ENCODE results near the gene TMEM254. TPM values are rescaled to one million over a fixed set of nuclear protein-coding genes. Genes with fewer than 3 reads are reported as not detected.
"Not testable (repeated sequence)": the region's sequence is repeated elsewhere in the genome, so short reads cannot be mapped to it uniquely, and the experiment has no call there.

The TMEM254 gene
- total and polyA plus RNA-seq, 4 donors, result 7.6 to 22.8 (median 8.9) TPM

DNA sequence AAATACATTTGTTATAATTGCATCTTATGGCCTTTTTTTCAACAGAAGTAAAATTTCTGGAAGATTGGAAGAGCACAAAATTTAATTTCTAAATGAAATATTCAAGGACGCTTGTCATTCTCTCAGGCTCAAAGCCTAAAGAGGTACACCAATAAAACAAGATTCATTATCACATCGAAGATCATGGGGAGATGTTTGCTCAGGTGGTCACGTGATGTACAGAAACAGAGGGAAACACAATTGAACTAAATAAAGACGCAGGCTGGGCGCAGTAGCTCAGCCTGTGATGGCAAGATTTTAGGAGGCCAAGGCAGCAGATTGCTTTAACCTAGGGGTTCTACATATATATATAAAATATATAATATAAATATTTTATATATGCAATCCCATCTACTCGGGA is 37.3 kb upstream of the TMEM254 start:
- Histone ChIP-seq H3K27ac (ENCODE audit: low read depth in 1 of 2, low read length in 2 of 2) (no peak overlapping the region), H3K9me3 (ENCODE audit: control insufficient read depth, low read length) (no peaks in the 10 kb centered on the region), H3K36me3 (ENCODE audit: control insufficient read depth in 1 of 2, insufficient read depth in 2 of 2, low read length in 1 of 2) (no peaks in the 10 kb centered on the region), H3K4me1 (ENCODE audit: control insufficient read depth in 1 of 2, insufficient read depth in 2 of 2, low read length in 2 of 2) (no peaks in the 10 kb centered on the region), H3K4me3 (ENCODE audit: low read length in 2 of 2) (no peak overlapping the region), H3K27me3 (ENCODE audit: control insufficient read depth in 1 of 2, insufficient read depth in 2 of 2, low read length in 1 of 2) (no peaks in the 10 kb centered on the region)
- DNase-seq, result no peak
- ATAC-seq (ENCODE audit: low FRiP score), result no peak
- intact Hi-C loops (cut with DNase I), result no loop called here
- WGBS, 2 donors, result 88 to 90% methylated on average over 6 of the region's 6 CpGs

- H3K27ac ChIP-seq (ENCODE audit: low read depth in 1 of 2, low read length in 2 of 2); H3K9me3 ChIP-seq (ENCODE audit: control insufficient read depth, low read length); ATAC-seq (ENCODE audit: low FRiP score); DNase-seq; H3K4me3 ChIP-seq (ENCODE audit: low read length in 2 of 2); intact Hi-C loops (cut with DNase I); H3K4me1 ChIP-seq (ENCODE audit: control insufficient read depth in 1 of 2, insufficient read depth in 2 of 2, low read length in 2 of 2); H3K36me3 ChIP-seq (ENCODE audit: control insufficient read depth in 1 of 2, insufficient read depth in 2 of 2, low read length in 1 of 2); H3K27me3 ChIP-seq (ENCODE audit: control insufficient read depth in 1 of 2, insufficient read depth in 2 of 2, low read length in 1 of 2): not testable (repeated sequence)
- WGBS, 2 donors, result 80 to 85% methylated on average over 6 of the region's 6 CpGs
Measured at GRCh38 chr10:80044935-80045334, 33.5 kb upstream of the TMEM254 start.

GRCh38 chr10:80046629-80047441 is 31.6 kb upstream of the TMEM254 start:
- H3K36me3 ChIP-seq (ENCODE audit: control insufficient read depth in 1 of 2, insufficient read depth in 2 of 2, low read length in 1 of 2), result no peaks in the 10 kb centered on the region
- H3K9me3 ChIP-seq (ENCODE audit: control insufficient read depth, low read length), result no peaks in the 10 kb centered on the region
- no peaks in the 10 kb centered on the region for H3K27me3 ChIP-seq (ENCODE audit: control insufficient read depth in 1 of 2, insufficient read depth in 2 of 2, low read length in 1 of 2)
- H3K27ac ChIP-seq (ENCODE audit: low read depth in 1 of 2, low read length in 2 of 2), result no peak overlapping the region
- DNase-seq (peak; percentile 84 to 87), ATAC-seq (ENCODE audit: low FRiP score) (peak; percentile 86)
- intact Hi-C loops (cut with DNase I), result no loop called here
- H3K4me3 ChIP-seq (ENCODE audit: low read length in 2 of 2), result no peak overlapping the region
- 25 to 26% methylated on average over 10 of the region's 10 CpGs for WGBS, 2 donors
- no peaks in the 10 kb centered on the region for H3K4me1 ChIP-seq (ENCODE audit: control insufficient read depth in 1 of 2, insufficient read depth in 2 of 2, low read length in 2 of 2)

- no peaks in the 10 kb centered on the region for H3K27me3 ChIP-seq (ENCODE audit: control insufficient read depth in 1 of 2, insufficient read depth in 2 of 2, low read length in 1 of 2)
- 86 to 91% methylated on average over 3 of the region's 3 CpGs for WGBS, 2 donors
- H3K36me3 ChIP-seq (ENCODE audit: control insufficient read depth in 1 of 2, insufficient read depth in 2 of 2, low read length in 1 of 2), result no peaks in the 10 kb centered on the region
- no peaks in the 10 kb centered on the region for H3K9me3 ChIP-seq (ENCODE audit: control insufficient read depth, low read length)
- ATAC-seq (ENCODE audit: low FRiP score), result no peak
- DNase-seq, result no peak
- H3K27ac ChIP-seq (ENCODE audit: low read depth in 1 of 2, low read length in 2 of 2), result no peak overlapping the region
- intact Hi-C loops (cut with DNase I), result no loop called here
- no peaks in the 10 kb centered on the region for H3K4me1 ChIP-seq (ENCODE audit: control insufficient read depth in 1 of 2, insufficient read depth in 2 of 2, low read length in 2 of 2)
- H3K4me3 ChIP-seq (ENCODE audit: low read length in 2 of 2), result no peak overlapping the region
Measured at GRCh38 chr10:80050752-80051151, 27.7 kb upstream of the TMEM254 start.

GRCh38 chr10:80051993-80052392 is 26.5 kb upstream of the TMEM254 start:
- H3K36me3 ChIP-seq (ENCODE audit: control insufficient read depth in 1 of 2, insufficient read depth in 2 of 2, low read length in 1 of 2), result no peaks in the 10 kb centered on the region
- H3K27me3 ChIP-seq (ENCODE audit: control insufficient read depth in 1 of 2, insufficient read depth in 2 of 2, low read length in 1 of 2), result no peaks in the 10 kb centered on the region
- intact Hi-C loops (cut with DNase I), result no loop called here
- H3K9me3 ChIP-seq (ENCODE audit: control insufficient read depth, low read length), result no peaks in the 10 kb centered on the region
- H3K27ac ChIP-seq (ENCODE audit: low read depth in 1 of 2, low read length in 2 of 2), result no peak overlapping the region
- 57 to 59% methylated on average over 3 of the region's 3 CpGs for WGBS, 2 donors
- no peaks in the 10 kb centered on the region for H3K4me1 ChIP-seq (ENCODE audit: control insufficient read depth in 1 of 2, insufficient read depth in 2 of 2, low read length in 2 of 2)
- DNase-seq (no peak), ATAC-seq (ENCODE audit: low FRiP score) (no peak)
- no peak overlapping the region for H3K4me3 ChIP-seq (ENCODE audit: low read length in 2 of 2)

DNA sequence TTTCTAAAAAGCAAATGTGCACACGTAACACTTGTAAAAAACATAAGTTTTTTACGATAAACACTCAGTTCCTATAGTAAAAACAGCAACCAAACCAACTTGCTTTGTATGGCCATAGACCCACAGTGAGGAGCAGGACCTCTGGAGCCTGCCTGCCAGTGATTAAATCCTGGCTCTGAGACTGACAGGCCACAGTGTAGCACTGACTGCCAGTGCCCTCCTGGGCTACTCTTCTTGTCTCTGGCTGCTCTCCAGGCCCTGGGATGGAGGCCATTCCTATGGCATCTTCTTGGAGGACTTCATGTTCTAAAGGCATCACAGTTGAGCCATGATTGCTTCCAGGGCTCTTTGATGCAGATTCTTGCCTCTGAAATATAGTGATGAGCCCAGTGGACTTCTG is 22.7 kb upstream of the TMEM254 start:
- H3K36me3 ChIP-seq (ENCODE audit: control insufficient read depth in 1 of 2, insufficient read depth in 2 of 2, low read length in 1 of 2), result no peaks in the 10 kb centered on the region
- ATAC-seq (ENCODE audit: low FRiP score) (no peak), DNase-seq (no peak)
- 95 to 97% methylated on average over 2 of the region's 2 CpGs for WGBS, 2 donors
- no peaks in the 10 kb centered on the region for H3K9me3 ChIP-seq (ENCODE audit: control insufficient read depth, low read length)
- H3K4me1 ChIP-seq (ENCODE audit: control insufficient read depth in 1 of 2, insufficient read depth in 2 of 2, low read length in 2 of 2), result no peaks in the 10 kb centered on the region
- intact Hi-C loops (cut with DNase I), result no loop called here
- H3K27ac ChIP-seq (ENCODE audit: low read depth in 1 of 2, low read length in 2 of 2), result no peak overlapping the region
- no peaks in the 10 kb centered on the region for H3K27me3 ChIP-seq (ENCODE audit: control insufficient read depth in 1 of 2, insufficient read depth in 2 of 2, low read length in 1 of 2)
- H3K4me3 ChIP-seq (ENCODE audit: low read length in 2 of 2), result no peak overlapping the region

GRCh38 chr10:80057171-80057570 is 21.3 kb upstream of the TMEM254 start:
- H3K4me1 ChIP-seq (ENCODE audit: control insufficient read depth in 1 of 2, insufficient read depth in 2 of 2, low read length in 2 of 2), result no peaks in the 10 kb centered on the region
- H3K27me3 ChIP-seq (ENCODE audit: control insufficient read depth in 1 of 2, insufficient read depth in 2 of 2, low read length in 1 of 2), result no peaks in the 10 kb centered on the region
- intact Hi-C loops (cut with DNase I), result no loop called here
- DNase-seq (no peak), ATAC-seq (ENCODE audit: low FRiP score) (no peak)
- H3K36me3 ChIP-seq (ENCODE audit: control insufficient read depth in 1 of 2, insufficient read depth in 2 of 2, low read length in 1 of 2), result no peaks in the 10 kb centered on the region
- no peaks in the 10 kb centered on the region for H3K9me3 ChIP-seq (ENCODE audit: control insufficient read depth, low read length)
- no peak overlapping the region for H3K4me3 ChIP-seq (ENCODE audit: low read length in 2 of 2)
- 93 to 94% methylated on average over 4 of the region's 4 CpGs for WGBS, 2 donors
- H3K27ac ChIP-seq (ENCODE audit: low read depth in 1 of 2, low read length in 2 of 2), result no peak overlapping the region

DNA sequence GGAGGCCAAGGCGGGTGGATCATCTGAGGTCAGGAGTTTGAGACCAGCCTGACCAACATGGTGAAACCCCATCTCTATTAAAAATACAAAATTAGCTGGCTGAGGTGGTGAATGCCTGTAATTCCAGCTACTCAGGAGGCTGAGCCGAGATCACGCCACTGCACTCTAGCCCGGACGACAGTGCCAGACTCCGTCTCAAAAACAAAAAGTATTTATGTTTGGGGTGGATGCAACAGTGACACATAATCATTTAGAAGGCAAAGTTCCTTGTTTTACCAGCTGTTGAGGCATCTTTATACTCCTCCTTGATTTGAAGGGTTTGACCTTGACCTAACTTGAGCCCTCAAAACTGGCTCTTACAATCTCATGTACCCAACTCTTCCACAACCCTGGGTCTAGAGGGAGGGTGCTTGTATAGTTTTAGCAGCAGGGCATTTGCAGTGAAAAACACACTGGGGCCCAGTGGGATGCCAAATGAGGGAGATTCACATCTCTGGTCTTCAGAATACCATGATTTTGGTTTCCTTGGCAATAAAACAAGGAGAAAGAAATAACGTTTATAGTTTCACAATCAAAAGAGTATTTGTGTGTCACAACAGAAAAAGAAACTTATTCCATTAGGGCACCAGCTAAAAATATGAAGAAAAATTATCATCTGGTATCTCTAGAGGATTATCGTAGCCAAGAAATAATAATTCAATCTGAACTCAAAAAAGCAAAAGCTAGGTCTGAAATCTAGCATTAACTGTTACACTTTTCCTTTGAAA is 14.2 kb upstream of the TMEM254 start:
- 38 to 60% methylated on average over 8 of the region's 8 CpGs for WGBS, 2 donors
- intact Hi-C loops (cut with DNase I), result no loop called here
- ATAC-seq (ENCODE audit: low FRiP score) (peak; percentile 68), DNase-seq (no peak)
- no peak overlapping the region for H3K27ac ChIP-seq (ENCODE audit: low read depth in 1 of 2, low read length in 2 of 2)
- H3K36me3 ChIP-seq (ENCODE audit: control insufficient read depth in 1 of 2, insufficient read depth in 2 of 2, low read length in 1 of 2), result no peaks in the 10 kb centered on the region
- no peaks in the 10 kb centered on the region for H3K9me3 ChIP-seq (ENCODE audit: control insufficient read depth, low read length)
- no peaks in the 10 kb centered on the region for H3K27me3 ChIP-seq (ENCODE audit: control insufficient read depth in 1 of 2, insufficient read depth in 2 of 2, low read length in 1 of 2)
- no peaks in the 10 kb centered on the region for H3K4me1 ChIP-seq (ENCODE audit: control insufficient read depth in 1 of 2, insufficient read depth in 2 of 2, low read length in 2 of 2)
- no peak overlapping the region for H3K4me3 ChIP-seq (ENCODE audit: low read length in 2 of 2)

DNA sequence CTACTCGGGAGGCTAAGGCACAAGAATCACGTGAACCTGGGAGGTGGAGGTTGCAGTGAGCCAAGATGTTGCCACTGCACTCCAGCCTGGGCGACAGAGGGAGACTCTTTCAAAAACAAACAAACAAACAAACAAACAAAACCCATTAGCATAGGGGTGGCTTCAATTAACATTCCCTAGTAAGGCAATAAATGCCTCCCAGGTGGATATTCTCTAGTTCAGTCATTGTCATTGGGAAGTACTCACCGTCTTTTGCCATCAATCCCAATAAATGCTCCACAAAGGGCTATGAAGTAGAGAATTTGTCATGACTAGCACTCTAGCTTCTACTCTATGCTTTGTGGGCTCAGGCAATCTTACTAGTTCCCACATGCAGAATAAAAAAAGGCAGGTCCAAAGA is 11.7 kb upstream of the TMEM254 start:
- Histone ChIP-seq H3K27ac (ENCODE audit: low read depth in 1 of 2, low read length in 2 of 2) (no peak overlapping the region), H3K36me3 (ENCODE audit: control insufficient read depth in 1 of 2, insufficient read depth in 2 of 2, low read length in 1 of 2) (no peaks in the 10 kb centered on the region), H3K9me3 (ENCODE audit: control insufficient read depth, low read length) (no peaks in the 10 kb centered on the region), H3K4me3 (ENCODE audit: low read length in 2 of 2) (no peak overlapping the region), H3K4me1 (ENCODE audit: control insufficient read depth in 1 of 2, insufficient read depth in 2 of 2, low read length in 2 of 2) (no peaks in the 10 kb centered on the region), H3K27me3 (ENCODE audit: control insufficient read depth in 1 of 2, insufficient read depth in 2 of 2, low read length in 1 of 2) (no peaks in the 10 kb centered on the region)
- WGBS, 2 donors, result 77 to 87% methylated on average over 4 of the region's 4 CpGs
- no peak for DNase-seq
- intact Hi-C loops (cut with DNase I), result no loop called here
- ATAC-seq (ENCODE audit: low FRiP score), result no peak

All from aorta (tissue), 5 donors.